Left lung (tissue), 10 donors: ENCODE results near the gene ABLIM2. TPM values are rescaled to one million over a fixed set of nuclear protein-coding genes. Genes with fewer than 3 reads are reported as not detected.

Experiments used
- ATAC-seq: fragments of 200-7000 bp; cut with Tn5 transposase; one replicate; pipeline ENCODE4 v1.9.1; 2020; ENCODE audit warnings: moderate library complexity
- DNase-seq, 4 donors: peaks; one replicate each; pipeline ENCODE4 v3.0.0-alpha.2; 2013 to 2020
- H3K27ac ChIP-seq, 2 donors: fragments of 200-600 bp; sonication (generic) in 1 of 2; one replicate each; pipeline versions ENCODE4 v1.5.0 to v1.8.0; 2020 to 2021
- H3K27me3 ChIP-seq, 2 donors: fragments of 200-600 bp; sonication (generic) in 1 of 2; one replicate each; pipeline versions ENCODE4 v1.5.0 to v1.8.0; 2020 to 2021
- H3K36me3 ChIP-seq, 2 donors: fragments of 200-600 bp; sonication (generic) in 1 of 2; one replicate each; pipeline versions ENCODE4 v1.5.0 to v1.8.0; 2020 to 2021
- H3K4me1 ChIP-seq, 2 donors: fragments of 200-600 bp; one replicate each; pipeline ENCODE4 v1.8.0; 2021
- H3K4me3 ChIP-seq, 2 donors: fragments of 200-600 bp; sonication (generic) in 1 of 2; one replicate each; pipeline versions ENCODE4 v1.5.0 to v1.8.0; 2020 to 2021; ENCODE audit warnings: mild to moderate bottlenecking in 1 of 2
- H3K9me3 ChIP-seq, 2 donors: fragments of 200-600 bp; sonication (generic) in 1 of 2; one replicate each; pipeline versions ENCODE4 v1.5.0 to v1.8.0; 2020 to 2021
- CTCF ChIP-seq, 2 donors: fragments of 200-600 bp; sonication (generic) in 1 of 2; IDR thresholded peaks; one replicate each; pipeline versions ENCODE4 v1.5.0 to v1.8.0; 2021; ENCODE audit warnings: antibody characterized with exemption in 2 of 2
- intact Hi-C, 2 donors: fragments of 100-400 bp; cut with DNase I; formaldehyde crosslinking; loops; one replicate each; pipeline versions ENCODE4 v1.11.2 to v1.14.2; 2022
- polyA plus RNA-seq, 6 donors: library from polyadenylated mRNA; unstranded; fragments of 120-200 nt; gene quantifications; one replicate each; pipeline ENCODE4 v1.2.1, GENCODE V29; 2013; ENCODE audit not compliant: insufficient read length in 6 of 6
- total RNA-seq, 2 donors: library from RNA; stranded (reverse); fragmentation: NEBNext Ultra II Directional; extraction: Animal tissue kit (Norgen Biotek cat#: 25700); gene quantifications; one replicate each; pipeline ENCODE4 v1.2.1, GENCODE V29; 2021
- donor health status: DM: no; HTN: yes; CAD: no.
- donor health status: DM: no; HTN: no; CAD: no.

The ABLIM2 gene
- total and polyA plus RNA-seq, 8 donors: 5.7 to 10.2 (median 7.0) TPM

- Histone ChIP-seq H3K27ac (no peak overlapping the region), H3K4me1 (peaks cover 4 to 13% of the 10 kb centered on the region in 2 donors), H3K9me3 (no peaks in the 10 kb centered on the region), H3K27me3 (peaks cover 4 to 26% of the 10 kb centered on the region in 2 donors), H3K4me3 (no peak overlapping the region), H3K36me3 (no peaks in the 10 kb centered on the region)
- no peak for ATAC-seq
- DNase-seq: peak in 1 of 4 donors; percentile 30
- intact Hi-C loops: no loop called here
- TF ChIP-seq CTCF (IDR thresholded peaks at IDR 0.05): no peak
Measured at GRCh38 chr4:8153441-8153840, 5.2 kb downstream of the ABLIM2 start.

- Histone ChIP-seq H3K9me3 (no peaks in the 10 kb centered on the region), H3K27me3 (peaks cover 4 to 20% of the 10 kb centered on the region in 2 donors), H3K36me3 (no peaks in the 10 kb centered on the region), H3K4me1 (peaks cover under 1 to 8% of the 10 kb centered on the region in 2 donors), H3K27ac (no peak overlapping the region), H3K4me3 (no peak overlapping the region)
- ATAC-seq (no peak), DNase-seq (peak in 1 of 4 donors; percentile 24)
- intact Hi-C loops: no loop called here
- no peak for TF ChIP-seq CTCF (IDR thresholded peaks at IDR 0.05)
Measured at GRCh38 chr4:8152865-8153257, 5.8 kb downstream of the ABLIM2 start.

- H3K4me1 ChIP-seq: peaks cover 0 to 2% of the 10 kb centered on the region in 2 donors
- TF ChIP-seq CTCF (IDR thresholded peaks at IDR 0.05): no peak
- intact Hi-C loops: no loop called here
- no peaks in the 10 kb centered on the region for H3K9me3 ChIP-seq
- ATAC-seq (no peak), DNase-seq (peak in 1 of 4 donors; percentile 77)
- no peaks in the 10 kb centered on the region for H3K36me3 ChIP-seq
- H3K27ac ChIP-seq: no peak overlapping the region
- no peak overlapping the region for H3K4me3 ChIP-seq
- peaks cover 0 to 14% of the 10 kb centered on the region in 2 donors for H3K27me3 ChIP-seq
Measured at GRCh38 chr4:8152090-8152864, 6.3 kb downstream of the ABLIM2 start.

GRCh38 chr4:8151165-8151650 lies 7.4 kb downstream of the ABLIM2 start:
- DNase-seq (peak in 1 of 4 donors; percentile 70), ATAC-seq (no peak)
- H3K4me3 ChIP-seq: no peak overlapping the region
- H3K27ac ChIP-seq: no peak overlapping the region
- H3K36me3 ChIP-seq: no peaks in the 10 kb centered on the region
- H3K4me1 ChIP-seq: no peaks in the 10 kb centered on the region
- no peaks in the 10 kb centered on the region for H3K9me3 ChIP-seq
- H3K27me3 ChIP-seq: peaks cover 0 to 4% of the 10 kb centered on the region in 2 donors
- no peak for TF ChIP-seq CTCF (IDR thresholded peaks at IDR 0.05)
- intact Hi-C loops: no loop called here
